ENCODE measurements around the gene YY1.

- TF ChIP-seq CTCF (IDR thresholded peaks at IDR 0.05) (no peak), POLR2A (IDR thresholded peaks at IDR 0.05) (no peak)
Measured at GRCh38 chr14:100263141-100263540, 24.2 kb downstream of the YY1 start.

All from right lobe of liver (tissue), 4 donors.